NT2/D1 (cell line): ENCODE results near the gene PDSS2.

Experiments
- SUZ12 ChIP-seq: IDR thresholded peaks from 2 replicates; pipeline ENCODE4 v1.6.1; 2011; ENCODE audit not compliant: insufficient read length, insufficient read depth; ENCODE audit errors: extremely low read depth
- ZNF274 ChIP-seq: IDR thresholded peaks from 2 replicates; pipeline ENCODE4 v1.6.1; 2011; ENCODE audit warnings: mild to moderate bottlenecking, low read depth, low read length

DNA sequence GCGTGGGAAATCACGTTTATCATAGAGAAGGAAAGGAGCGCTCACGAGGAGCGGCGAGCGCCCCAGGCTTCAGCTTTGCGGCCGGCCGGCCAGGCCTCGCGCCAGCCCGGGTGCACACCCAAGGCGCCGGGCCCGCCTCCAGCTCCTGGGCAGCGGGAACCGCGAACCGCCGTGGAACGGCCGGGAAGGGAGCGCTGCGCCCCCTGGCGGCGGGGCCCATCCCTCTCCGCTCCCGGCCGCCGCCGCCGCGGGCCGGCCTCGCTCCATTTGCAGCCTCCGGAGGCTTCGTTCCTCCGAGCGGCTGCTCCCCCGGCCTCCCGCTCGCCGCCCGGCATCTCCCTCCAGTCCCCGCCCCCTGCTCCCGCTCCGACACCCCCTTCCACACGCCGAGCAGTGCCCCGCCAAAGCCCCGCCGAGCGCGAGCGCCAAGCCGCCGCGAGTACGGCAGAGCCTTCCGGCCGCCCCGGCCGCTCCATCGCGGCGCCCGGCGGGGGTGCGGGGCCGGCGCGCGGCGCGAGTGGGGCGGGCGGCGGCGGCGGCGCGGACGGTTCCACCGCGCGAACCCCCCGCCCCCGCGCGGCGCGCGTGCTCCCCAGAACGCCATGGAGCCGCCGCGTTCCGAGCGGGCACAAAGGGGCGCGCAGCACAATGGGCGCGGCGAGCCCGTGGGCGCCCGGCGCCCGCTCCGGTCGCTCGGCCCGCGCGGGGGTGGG lies 345.0 kb downstream of the PDSS2 start:
- TF ChIP-seq SUZ12 (no peak), ZNF274 (no peak)
